Neural progenitor cell (in vitro differentiated cells): ENCODE results near the gene TRPM3. TPM values are rescaled to one million over a fixed set of nuclear protein-coding genes. Genes with fewer than 3 reads are reported as not detected.

ENCODE experiments used
- DNase-seq: peaks from one replicate; pipeline ENCODE4 v3.0.0-alpha.2; 2016; ENCODE audit warnings: low spot score
- H2AFZ ChIP-seq: fragments of 200-600 bp; sonication (generic); replicated peaks from 2 replicates; pipeline ENCODE4 v1.6.1; 2016; ENCODE audit warnings: antibody characterized with exemption
- H3F3A ChIP-seq: fragments of 200-600 bp; sonication (generic); 2 replicates; pipeline ENCODE4 v1.6.1; 2016; ENCODE audit warnings: antibody characterized with exemption, low read depth
- H3K27ac ChIP-seq: fragments of 200-600 bp; sonication (generic); 2 replicates; pipeline ENCODE4 v1.5.1; 2016; ENCODE audit warnings: mild to moderate bottlenecking
- H3K27me3 ChIP-seq: fragments of 200-600 bp; sonication (generic); 2 replicates; pipeline ENCODE4 v1.6.1; 2016; ENCODE audit warnings: mild to moderate bottlenecking, moderate library complexity
- H3K36me3 ChIP-seq: fragments of 200-600 bp; sonication (generic); 2 replicates; pipeline ENCODE4 v1.5.1; 2016
- H3K4me1 ChIP-seq: fragments of 200-600 bp; sonication (generic); 2 replicates; pipeline ENCODE4 v1.6.1; 2016; ENCODE audit warnings: mixed run types
- H3K4me2 ChIP-seq: fragments of 200-600 bp; sonication (generic); 2 replicates; pipeline ENCODE4 v1.6.1; 2016
- H3K4me3 ChIP-seq: fragments of 200-600 bp; sonication (generic); 2 replicates; pipeline ENCODE4 v1.5.1; 2016
- H3K79me2 ChIP-seq: fragments of 200-600 bp; sonication (generic); 2 replicates; pipeline ENCODE4 v1.6.1; 2016; ENCODE audit warnings: low read depth
- H3K9ac ChIP-seq: fragments of 200-600 bp; sonication (generic); 2 replicates; pipeline ENCODE4 v1.6.1; 2016
- H3K9me3 ChIP-seq: fragments of 200-600 bp; sonication (generic); 2 replicates; pipeline ENCODE4 v1.5.1; 2016; ENCODE audit warnings: low read depth
- H4K20me1 ChIP-seq: fragments of 200-600 bp; sonication (generic); 2 replicates; pipeline ENCODE4 v1.6.1; 2016; ENCODE audit warnings: low read depth
- H3K27ac Mint-ChIP-seq: 3 replicates; pipeline ENCODE4 v1.8.0; 2021; ENCODE audit warnings: mixed read lengths
- H3K27me3 Mint-ChIP-seq: 2 replicates; pipeline ENCODE4 v1.8.0; 2022; ENCODE audit warnings: low read depth, mild to moderate bottlenecking, inconsistent platforms, moderate library complexity, mixed read lengths; ENCODE audit not compliant: insufficient read depth
- H3K36me3 Mint-ChIP-seq: 3 replicates; pipeline ENCODE4 v1.8.0; 2021; ENCODE audit warnings: mixed read lengths
- H3K4me1 Mint-ChIP-seq: 3 replicates; pipeline ENCODE4 v1.8.0; 2021; ENCODE audit warnings: mixed read lengths
- H3K4me3 Mint-ChIP-seq: 3 replicates; pipeline ENCODE4 v1.8.0; 2021; ENCODE audit warnings: mild to moderate bottlenecking, moderate library complexity, mixed read lengths
- H3K9me3 Mint-ChIP-seq: 3 replicates; pipeline ENCODE4 v1.8.0; 2020; ENCODE audit warnings: mixed read lengths
- EZH2 ChIP-seq: fragments of 200-600 bp; sonication (generic); IDR thresholded peaks from 2 replicates; pipeline ENCODE4 v1.6.1; 2017; ENCODE audit warnings: antibody characterized with exemption, mild to moderate bottlenecking, moderate library complexity
- EZH2phosphoT487 ChIP-seq: fragments of 200-600 bp; sonication (generic); IDR thresholded peaks from 2 replicates; pipeline ENCODE4 v1.6.1; 2017; ENCODE audit warnings: antibody characterized with exemption
- total RNA-seq: library from RNA; depleted of rRNA; stranded (reverse); fragments of >200 nt; gene quantifications from 2 replicates; pipeline ENCODE4 v1.2.3, GENCODE V29; 2015; ENCODE audit warnings: low replicate concordance
- TF ChIP-seq, protein P1 (sequence below): fragments of 200-600 bp; sonication (generic); IDR thresholded peaks from 2 replicates; pipeline ENCODE4 v1.5.1; 2017; ENCODE audit warnings: antibody characterized with exemption, mild to moderate bottlenecking

Gene TRPM3
- total RNA-seq, 1 donor from 2014 or later, result 37.2 TPM

DNA sequence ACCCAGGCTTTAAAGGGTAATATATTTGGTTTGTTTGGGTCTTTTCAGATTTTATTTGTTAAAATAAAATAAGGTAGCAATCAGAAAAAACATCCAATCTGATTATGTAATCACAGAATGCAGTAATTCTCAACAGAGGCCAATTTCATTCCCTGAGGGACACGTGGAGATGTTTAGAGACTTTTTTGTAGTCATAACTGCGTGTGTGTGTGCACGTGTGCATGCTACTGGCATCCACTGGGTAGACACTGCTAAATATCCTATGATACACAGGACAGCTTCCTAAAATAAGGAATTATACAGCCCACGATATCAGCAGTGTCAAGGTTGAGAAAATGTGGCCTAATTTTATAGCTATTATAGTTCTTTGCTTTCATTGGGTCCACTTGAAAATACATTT lies 526.2 kb downstream of the TRPM3 start:
- Mint-ChIP-seq H3K4me3 (no peak overlapping the region), H3K27me3 (no peaks in the 10 kb centered on the region), H3K27ac (no peak overlapping the region), H3K4me1 (no peaks in the 10 kb centered on the region), H3K36me3 (peaks cover 21% of the 10 kb centered on the region), H3K9me3 (no peaks in the 10 kb centered on the region)
- Histone ChIP-seq H4K20me1 (no peaks in the 10 kb centered on the region), H3K4me1 (no peaks in the 10 kb centered on the region), H3K27me3 (no peaks in the 10 kb centered on the region), H3K4me2 (no peak overlapping the region), H3F3A (no peaks in the 10 kb centered on the region), H3K79me2 (no peaks in the 10 kb centered on the region), H3K9me3 (no peaks in the 10 kb centered on the region), H3K4me3 (no peak overlapping the region), H3K27ac (no peak overlapping the region), H2AFZ (no peak overlapping the region), H3K36me3 (no peaks in the 10 kb centered on the region), H3K9ac (no peak overlapping the region)
- TF ChIP-seq, protein P1, sequence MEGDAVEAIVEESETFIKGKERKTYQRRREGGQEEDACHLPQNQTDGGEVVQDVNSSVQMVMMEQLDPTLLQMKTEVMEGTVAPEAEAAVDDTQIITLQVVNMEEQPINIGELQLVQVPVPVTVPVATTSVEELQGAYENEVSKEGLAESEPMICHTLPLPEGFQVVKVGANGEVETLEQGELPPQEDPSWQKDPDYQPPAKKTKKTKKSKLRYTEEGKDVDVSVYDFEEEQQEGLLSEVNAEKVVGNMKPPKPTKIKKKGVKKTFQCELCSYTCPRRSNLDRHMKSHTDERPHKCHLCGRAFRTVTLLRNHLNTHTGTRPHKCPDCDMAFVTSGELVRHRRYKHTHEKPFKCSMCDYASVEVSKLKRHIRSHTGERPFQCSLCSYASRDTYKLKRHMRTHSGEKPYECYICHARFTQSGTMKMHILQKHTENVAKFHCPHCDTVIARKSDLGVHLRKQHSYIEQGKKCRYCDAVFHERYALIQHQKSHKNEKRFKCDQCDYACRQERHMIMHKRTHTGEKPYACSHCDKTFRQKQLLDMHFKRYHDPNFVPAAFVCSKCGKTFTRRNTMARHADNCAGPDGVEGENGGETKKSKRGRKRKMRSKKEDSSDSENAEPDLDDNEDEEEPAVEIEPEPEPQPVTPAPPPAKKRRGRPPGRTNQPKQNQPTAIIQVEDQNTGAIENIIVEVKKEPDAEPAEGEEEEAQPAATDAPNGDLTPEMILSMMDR, result no peak
- no peak for TF ChIP-seq EZH2
- no peak for TF ChIP-seq EZH2phosphoT487
- no peak for DNase-seq

DNA sequence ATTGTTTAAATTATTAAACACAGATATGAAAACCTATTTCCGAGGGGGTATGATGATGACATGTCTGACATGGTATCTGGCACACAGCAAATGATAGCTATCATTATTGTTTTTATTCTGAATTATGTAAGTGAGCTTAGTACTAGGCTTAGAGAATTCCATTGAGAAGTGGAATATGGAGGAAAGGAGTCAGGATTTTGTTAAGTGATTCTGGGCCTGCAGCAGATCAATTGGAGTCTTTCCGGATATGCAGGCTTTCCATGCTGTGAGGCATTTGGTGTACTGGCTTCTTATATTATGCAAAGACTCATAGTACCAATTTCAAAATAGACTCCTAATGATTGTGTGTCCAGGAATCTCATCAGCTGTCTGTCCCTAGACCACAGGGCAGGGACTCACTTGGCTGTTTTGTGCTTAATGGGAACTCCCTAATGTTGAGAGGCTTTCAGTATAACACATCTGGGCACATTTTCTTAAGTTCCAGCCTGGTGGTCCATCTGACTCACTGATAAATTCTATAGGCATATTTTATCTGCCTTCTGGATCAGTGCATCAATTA lies 527.0 kb downstream of the TRPM3 start:
- no peaks in the 10 kb centered on the region for H3K27me3 Mint-ChIP-seq
- Histone ChIP-seq H2AFZ (no peak overlapping the region), H3K4me2 (no peak overlapping the region), H3K27ac (no peak overlapping the region), H3K27me3 (no peaks in the 10 kb centered on the region), H4K20me1 (no peaks in the 10 kb centered on the region), H3K36me3 (no peaks in the 10 kb centered on the region), H3K4me3 (no peak overlapping the region), H3F3A (no peaks in the 10 kb centered on the region), H3K9me3 (no peaks in the 10 kb centered on the region), H3K4me1 (no peaks in the 10 kb centered on the region), H3K9ac (no peak overlapping the region), H3K79me2 (no peaks in the 10 kb centered on the region)
- H3K36me3 Mint-ChIP-seq, result peaks cover 18% of the 10 kb centered on the region
- H3K4me1 Mint-ChIP-seq, result no peaks in the 10 kb centered on the region
- no peaks in the 10 kb centered on the region for H3K9me3 Mint-ChIP-seq
- DNase-seq, result no peak
- TF ChIP-seq EZH2phosphoT487 (no peak), EZH2 (no peak)
- TF ChIP-seq, protein P1, result no peak
- no peak overlapping the region for H3K27ac Mint-ChIP-seq
- no peak overlapping the region for H3K4me3 Mint-ChIP-seq

DNA sequence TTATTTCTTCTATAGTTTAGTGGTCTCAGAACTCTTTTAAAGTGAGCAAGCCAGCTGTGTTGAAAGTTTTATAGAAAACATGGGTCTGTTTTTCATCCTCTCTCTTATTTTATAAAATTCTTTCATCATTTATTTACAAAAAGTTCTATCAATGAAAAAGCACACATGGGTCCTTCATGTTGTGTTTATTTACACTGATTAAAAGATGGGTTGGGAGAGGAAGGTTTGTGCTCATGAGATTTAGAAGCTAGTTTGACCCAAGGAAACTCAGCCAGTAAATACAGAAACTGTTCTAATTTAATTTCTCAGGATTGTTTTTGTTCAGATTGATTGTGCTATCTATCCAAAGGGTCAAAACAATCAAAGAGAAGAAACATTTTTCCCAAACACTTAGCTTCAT lies 528.2 kb downstream of the TRPM3 start:
- H3K9ac ChIP-seq, result no peak overlapping the region
- no peaks in the 10 kb centered on the region for H3K9me3 ChIP-seq
- no peak overlapping the region for H3K4me3 ChIP-seq
- H3K4me2 ChIP-seq, result no peak overlapping the region
- no peaks in the 10 kb centered on the region for H3K27me3 ChIP-seq
- H4K20me1 ChIP-seq, result no peaks in the 10 kb centered on the region
- H3K27ac ChIP-seq, result no peak overlapping the region
- H3K36me3 ChIP-seq, result no peaks in the 10 kb centered on the region
- no peaks in the 10 kb centered on the region for H3K79me2 ChIP-seq
- no peak overlapping the region for H3K27ac Mint-ChIP-seq
- H3K4me1 Mint-ChIP-seq, result no peaks in the 10 kb centered on the region
- no peak overlapping the region for H3K4me3 Mint-ChIP-seq
- TF ChIP-seq EZH2, result no peak
- no peak for TF ChIP-seq EZH2phosphoT487
- TF ChIP-seq, protein P1, result no peak
- H3K36me3 Mint-ChIP-seq, result peaks cover 18% of the 10 kb centered on the region
- H2AFZ ChIP-seq, result no peak overlapping the region
- DNase-seq, result no peak
- no peaks in the 10 kb centered on the region for H3K27me3 Mint-ChIP-seq
- no peaks in the 10 kb centered on the region for H3K9me3 Mint-ChIP-seq
- H3K4me1 ChIP-seq, result no peaks in the 10 kb centered on the region
- no peaks in the 10 kb centered on the region for H3F3A ChIP-seq
